Esophagus muscularis mucosa (tissue), 3 donors: ENCODE results near the gene SPECC1.

Source experiments
- CTCF ChIP-seq, 3 experiments: fragments of 200-600 bp in 2 of 3; fragments of 450-650 bp in 1 of 3; sonication (generic) in 2 of 3; IDR thresholded peaks; one replicate each; pipeline ENCODE4 v1.5.1; 2017 to 2019; ENCODE audit warnings: antibody characterized with exemption in 3 of 3, mild to moderate bottlenecking in 2 of 3, moderate library complexity in 1 of 3
- POLR2A ChIP-seq: fragments of 450-650 bp; IDR thresholded peaks from one replicate; pipeline ENCODE4 v1.6.1; 2017; ENCODE audit warnings: antibody characterized with exemption, moderate library complexity, mild to moderate bottlenecking, low read depth
- POLR2AphosphoS5 ChIP-seq, 2 donors: sonication (generic); formaldehyde crosslinking; IDR thresholded peaks; one replicate each; pipeline ENCODE4 v1.6.1; 2017; ENCODE audit warnings: antibody characterized with exemption in 2 of 2

GRCh38 chr17:20236578-20237227, 227.5 kb downstream of the SPECC1 start:
- TF ChIP-seq CTCF (IDR thresholded peaks at IDR 0.05) (no peak), POLR2A (no peak), POLR2AphosphoS5 (IDR thresholded peaks at IDR 0.05) (no peak)
